ENCODE measurements around the gene HPCAL1. TPM values are rescaled to one million over a fixed set of nuclear protein-coding genes. Genes with fewer than 3 reads are reported as not detected.

The HPCAL1 gene
- polyA plus RNA-seq, 3 donors, result 82.1 to 99.5 (median 98.0) TPM

DNA sequence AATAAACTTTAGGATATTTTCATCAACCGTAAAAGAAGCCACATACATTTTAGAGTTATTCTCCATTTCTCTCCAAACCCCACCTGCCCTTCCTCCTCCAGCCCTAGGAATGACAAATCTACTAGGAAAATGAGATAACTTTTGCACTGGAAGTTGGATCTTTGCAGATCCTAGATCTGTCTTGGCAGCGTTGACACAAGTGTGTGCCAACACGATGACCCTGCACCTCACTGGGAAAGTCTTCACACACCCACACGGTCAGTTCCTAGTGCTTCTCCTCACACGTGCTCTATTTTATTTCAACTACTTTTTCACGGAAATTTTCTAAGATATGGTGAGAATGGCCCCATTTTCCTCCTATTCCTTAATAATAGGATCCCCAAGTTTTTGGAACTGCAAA, 14.1 kb upstream of the HPCAL1 start:
- Histone ChIP-seq H3K9ac (ENCODE audit: insufficient read depth, low read length, poor library complexity, severe bottlenecking) (no peak overlapping the region), H3K9me3 (replicated peaks in 1 of 2; ENCODE audit: control insufficient read depth in 1 of 2, insufficient read depth in 1 of 2, low read length in 2 of 2) (no peaks in the 10 kb centered on the region), H3K4me3 (replicated peaks in 1 of 3; ENCODE audit: low read depth in 2 of 3, low read length in 3 of 3) (no peak overlapping the region), H2AFZ (ENCODE audit: insufficient read depth, low read depth, low read length, poor library complexity, severe bottlenecking) (no peak overlapping the region), H3K4me2 (replicated peaks; ENCODE audit: extremely low read depth, low read length, poor library complexity, severe bottlenecking) (no peak overlapping the region), H3K4me1 (ENCODE audit: control insufficient read depth in 1 of 2, insufficient read depth in 2 of 2, low read length in 2 of 2) (peaks cover 46 to 61% of the 10 kb centered on the region in 2 donors), H3K27me3 (ENCODE audit: control insufficient read depth in 2 of 2, insufficient read depth in 2 of 2, low read length in 2 of 2) (no peaks in the 10 kb centered on the region), H3K36me3 (replicated peaks in 1 of 2; ENCODE audit: control insufficient read depth in 1 of 2, insufficient read depth in 2 of 2, low read length in 2 of 2) (no peaks in the 10 kb centered on the region), H4K20me1 (ENCODE audit: insufficient read depth, low read length) (no peaks in the 10 kb centered on the region), H3K27ac (ENCODE audit: low read depth in 1 of 2, low read length in 2 of 2) (no peak overlapping the region), H3K79me2 (ENCODE audit: insufficient read depth, low read length) (no peaks in the 10 kb centered on the region)
- H3K36me3 Mint-ChIP-seq, result no peaks in the 10 kb centered on the region
- H3K27me3 Mint-ChIP-seq (ENCODE audit: low read depth in 3 of 3), result peaks cover 2% of the 10 kb centered on the region in 3 donors
- H3K4me1 Mint-ChIP-seq, result peaks cover 60% of the 10 kb centered on the region
- intact Hi-C loops (cut with micrococcal nuclease), result loop anchor here (5.0 kb wide), 2 partner anchors 44 to 119 kb away; no protein-coding TSS in a partner anchor
- TF ChIP-seq, protein P1, sequence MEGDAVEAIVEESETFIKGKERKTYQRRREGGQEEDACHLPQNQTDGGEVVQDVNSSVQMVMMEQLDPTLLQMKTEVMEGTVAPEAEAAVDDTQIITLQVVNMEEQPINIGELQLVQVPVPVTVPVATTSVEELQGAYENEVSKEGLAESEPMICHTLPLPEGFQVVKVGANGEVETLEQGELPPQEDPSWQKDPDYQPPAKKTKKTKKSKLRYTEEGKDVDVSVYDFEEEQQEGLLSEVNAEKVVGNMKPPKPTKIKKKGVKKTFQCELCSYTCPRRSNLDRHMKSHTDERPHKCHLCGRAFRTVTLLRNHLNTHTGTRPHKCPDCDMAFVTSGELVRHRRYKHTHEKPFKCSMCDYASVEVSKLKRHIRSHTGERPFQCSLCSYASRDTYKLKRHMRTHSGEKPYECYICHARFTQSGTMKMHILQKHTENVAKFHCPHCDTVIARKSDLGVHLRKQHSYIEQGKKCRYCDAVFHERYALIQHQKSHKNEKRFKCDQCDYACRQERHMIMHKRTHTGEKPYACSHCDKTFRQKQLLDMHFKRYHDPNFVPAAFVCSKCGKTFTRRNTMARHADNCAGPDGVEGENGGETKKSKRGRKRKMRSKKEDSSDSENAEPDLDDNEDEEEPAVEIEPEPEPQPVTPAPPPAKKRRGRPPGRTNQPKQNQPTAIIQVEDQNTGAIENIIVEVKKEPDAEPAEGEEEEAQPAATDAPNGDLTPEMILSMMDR (IDR thresholded peaks at IDR 0.05), result no peak
- WGBS (ENCODE audit: insufficient coverage), result 100% methylated on average over 1 of the region's 6 CpGs
- no peak for DNase-seq
- H3K9me3 Mint-ChIP-seq, result peaks cover 0 to 2% (median 0%) of the 10 kb centered on the region in 7 donors
- no peak overlapping the region for H3K27ac Mint-ChIP-seq
- H3K4me3 Mint-ChIP-seq, result no peak overlapping the region

- Histone ChIP-seq H2AFZ (ENCODE audit: insufficient read depth, low read depth, low read length, poor library complexity, severe bottlenecking) (no peak overlapping the region), H3K4me2 (replicated peaks; ENCODE audit: extremely low read depth, low read length, poor library complexity, severe bottlenecking) (no peak overlapping the region)
- 100% methylated on average over 3 of the region's 6 CpGs for WGBS (ENCODE audit: insufficient coverage)
Observed at GRCh38 chr2:10289352-10289751, 13.4 kb upstream of the HPCAL1 start.

More at GRCh38 chr2:10289352-10289751, 13.4 kb upstream of the HPCAL1 start:
- peak overlapping the region in 1 of 7 donors; percentile 56 for H3K27ac Mint-ChIP-seq
- no peak for DNase-seq
- Histone ChIP-seq H3K36me3 (replicated peaks in 1 of 2; ENCODE audit: control insufficient read depth in 1 of 2, insufficient read depth in 2 of 2, low read length in 2 of 2) (no peaks in the 10 kb centered on the region), H3K79me2 (ENCODE audit: insufficient read depth, low read length) (no peaks in the 10 kb centered on the region), H3K27me3 (ENCODE audit: control insufficient read depth in 2 of 2, insufficient read depth in 2 of 2, low read length in 2 of 2) (no peaks in the 10 kb centered on the region), H3K27ac (ENCODE audit: low read depth in 1 of 2, low read length in 2 of 2) (no peak overlapping the region), H3K9me3 (replicated peaks in 1 of 2; ENCODE audit: control insufficient read depth in 1 of 2, insufficient read depth in 1 of 2, low read length in 2 of 2) (peaks cover 0 to 3% of the 10 kb centered on the region in 2 donors), H4K20me1 (ENCODE audit: insufficient read depth, low read length) (no peaks in the 10 kb centered on the region), H3K4me3 (replicated peaks in 1 of 3; ENCODE audit: low read depth in 2 of 3, low read length in 3 of 3) (no peak overlapping the region), H3K9ac (ENCODE audit: insufficient read depth, low read length, poor library complexity, severe bottlenecking) (no peak overlapping the region), H3K4me1 (ENCODE audit: control insufficient read depth in 1 of 2, insufficient read depth in 2 of 2, low read length in 2 of 2) (peaks cover 38 to 54% of the 10 kb centered on the region in 2 donors)
- H3K36me3 Mint-ChIP-seq, result peaks cover 1 to 3% of the 10 kb centered on the region in 2 donors
- H3K4me1 Mint-ChIP-seq, result peaks cover 52% of the 10 kb centered on the region
- H3K9me3 Mint-ChIP-seq, result peaks cover 0 to 6% (median 1%) of the 10 kb centered on the region in 7 donors
- intact Hi-C loops (cut with micrococcal nuclease), result loop anchor here (5.0 kb wide), 2 partner anchors 43 to 118 kb away; no protein-coding TSS in a partner anchor
- peaks cover 2% of the 10 kb centered on the region in 3 donors for H3K27me3 Mint-ChIP-seq (ENCODE audit: low read depth in 3 of 3)
- TF ChIP-seq, protein P1 (IDR thresholded peaks at IDR 0.05), result no peak
- H3K4me3 Mint-ChIP-seq, result no peak overlapping the region
